ENCODE measurements around the gene UNC5B.

DNA sequence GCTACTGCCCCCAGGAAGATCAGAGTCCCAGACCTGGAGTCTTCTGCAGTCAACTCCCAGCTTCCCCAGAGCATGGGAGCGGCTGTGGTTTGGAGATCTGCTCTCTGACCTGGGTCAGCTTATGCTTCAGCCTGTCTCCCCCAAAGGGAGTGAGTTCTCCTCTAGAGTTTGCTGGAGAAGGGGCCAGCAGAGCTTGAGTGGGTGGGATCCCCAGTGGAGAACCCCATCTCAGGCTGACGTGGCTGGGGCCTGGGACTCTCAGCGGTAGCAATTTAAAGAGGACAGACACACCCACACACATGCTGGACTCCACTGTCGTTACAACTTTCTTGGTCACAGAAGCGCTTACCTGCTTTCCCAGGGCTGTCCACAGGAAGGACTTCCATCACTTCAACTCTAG is 6.3 kb downstream of the UNC5B start:
- TF ChIP-seq, protein P1, sequence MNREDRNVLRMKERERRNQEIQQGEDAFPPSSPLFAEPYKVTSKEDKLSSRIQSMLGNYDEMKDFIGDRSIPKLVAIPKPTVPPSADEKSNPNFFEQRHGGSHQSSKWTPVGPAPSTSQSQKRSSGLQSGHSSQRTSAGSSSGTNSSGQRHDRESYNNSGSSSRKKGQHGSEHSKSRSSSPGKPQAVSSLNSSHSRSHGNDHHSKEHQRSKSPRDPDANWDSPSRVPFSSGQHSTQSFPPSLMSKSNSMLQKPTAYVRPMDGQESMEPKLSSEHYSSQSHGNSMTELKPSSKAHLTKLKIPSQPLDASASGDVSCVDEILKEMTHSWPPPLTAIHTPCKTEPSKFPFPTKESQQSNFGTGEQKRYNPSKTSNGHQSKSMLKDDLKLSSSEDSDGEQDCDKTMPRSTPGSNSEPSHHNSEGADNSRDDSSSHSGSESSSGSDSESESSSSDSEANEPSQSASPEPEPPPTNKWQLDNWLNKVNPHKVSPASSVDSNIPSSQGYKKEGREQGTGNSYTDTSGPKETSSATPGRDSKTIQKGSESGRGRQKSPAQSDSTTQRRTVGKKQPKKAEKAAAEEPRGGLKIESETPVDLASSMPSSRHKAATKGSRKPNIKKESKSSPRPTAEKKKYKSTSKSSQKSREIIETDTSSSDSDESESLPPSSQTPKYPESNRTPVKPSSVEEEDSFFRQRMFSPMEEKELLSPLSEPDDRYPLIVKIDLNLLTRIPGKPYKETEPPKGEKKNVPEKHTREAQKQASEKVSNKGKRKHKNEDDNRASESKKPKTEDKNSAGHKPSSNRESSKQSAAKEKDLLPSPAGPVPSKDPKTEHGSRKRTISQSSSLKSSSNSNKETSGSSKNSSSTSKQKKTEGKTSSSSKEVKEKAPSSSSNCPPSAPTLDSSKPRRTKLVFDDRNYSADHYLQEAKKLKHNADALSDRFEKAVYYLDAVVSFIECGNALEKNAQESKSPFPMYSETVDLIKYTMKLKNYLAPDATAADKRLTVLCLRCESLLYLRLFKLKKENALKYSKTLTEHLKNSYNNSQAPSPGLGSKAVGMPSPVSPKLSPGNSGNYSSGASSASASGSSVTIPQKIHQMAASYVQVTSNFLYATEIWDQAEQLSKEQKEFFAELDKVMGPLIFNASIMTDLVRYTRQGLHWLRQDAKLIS (CRISPR knock-in tag; IDR thresholded peaks at IDR 0.05; ENCODE audit: borderline replicate concordance) = no peak
- TF ChIP-seq CREB1 (CRISPR knock-in tag; IDR thresholded peaks at IDR 0.05) (no peak), ZNF232 (CRISPR knock-in tag; IDR thresholded peaks at IDR 0.05) (no peak), NR3C1 (CRISPR knock-in tag; conservative IDR thresholded peaks at IDR 0.05; ENCODE audit: low read depth) (no peak), JUN (CRISPR knock-in tag; IDR thresholded peaks at IDR 0.05) (no peak)
- TF ChIP-seq, protein P2, sequence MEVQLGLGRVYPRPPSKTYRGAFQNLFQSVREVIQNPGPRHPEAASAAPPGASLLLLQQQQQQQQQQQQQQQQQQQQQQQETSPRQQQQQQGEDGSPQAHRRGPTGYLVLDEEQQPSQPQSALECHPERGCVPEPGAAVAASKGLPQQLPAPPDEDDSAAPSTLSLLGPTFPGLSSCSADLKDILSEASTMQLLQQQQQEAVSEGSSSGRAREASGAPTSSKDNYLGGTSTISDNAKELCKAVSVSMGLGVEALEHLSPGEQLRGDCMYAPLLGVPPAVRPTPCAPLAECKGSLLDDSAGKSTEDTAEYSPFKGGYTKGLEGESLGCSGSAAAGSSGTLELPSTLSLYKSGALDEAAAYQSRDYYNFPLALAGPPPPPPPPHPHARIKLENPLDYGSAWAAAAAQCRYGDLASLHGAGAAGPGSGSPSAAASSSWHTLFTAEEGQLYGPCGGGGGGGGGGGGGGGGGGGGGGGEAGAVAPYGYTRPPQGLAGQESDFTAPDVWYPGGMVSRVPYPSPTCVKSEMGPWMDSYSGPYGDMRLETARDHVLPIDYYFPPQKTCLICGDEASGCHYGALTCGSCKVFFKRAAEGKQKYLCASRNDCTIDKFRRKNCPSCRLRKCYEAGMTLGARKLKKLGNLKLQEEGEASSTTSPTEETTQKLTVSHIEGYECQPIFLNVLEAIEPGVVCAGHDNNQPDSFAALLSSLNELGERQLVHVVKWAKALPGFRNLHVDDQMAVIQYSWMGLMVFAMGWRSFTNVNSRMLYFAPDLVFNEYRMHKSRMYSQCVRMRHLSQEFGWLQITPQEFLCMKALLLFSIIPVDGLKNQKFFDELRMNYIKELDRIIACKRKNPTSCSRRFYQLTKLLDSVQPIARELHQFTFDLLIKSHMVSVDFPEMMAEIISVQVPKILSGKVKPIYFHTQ (CRISPR knock-in tag; IDR thresholded peaks at IDR 0.05) = no peak
- TF ChIP-seq, protein P3, sequence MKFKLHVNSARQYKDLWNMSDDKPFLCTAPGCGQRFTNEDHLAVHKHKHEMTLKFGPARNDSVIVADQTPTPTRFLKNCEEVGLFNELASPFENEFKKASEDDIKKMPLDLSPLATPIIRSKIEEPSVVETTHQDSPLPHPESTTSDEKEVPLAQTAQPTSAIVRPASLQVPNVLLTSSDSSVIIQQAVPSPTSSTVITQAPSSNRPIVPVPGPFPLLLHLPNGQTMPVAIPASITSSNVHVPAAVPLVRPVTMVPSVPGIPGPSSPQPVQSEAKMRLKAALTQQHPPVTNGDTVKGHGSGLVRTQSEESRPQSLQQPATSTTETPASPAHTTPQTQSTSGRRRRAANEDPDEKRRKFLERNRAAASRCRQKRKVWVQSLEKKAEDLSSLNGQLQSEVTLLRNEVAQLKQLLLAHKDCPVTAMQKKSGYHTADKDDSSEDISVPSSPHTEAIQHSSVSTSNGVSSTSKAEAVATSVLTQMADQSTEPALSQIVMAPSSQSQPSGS (CRISPR knock-in tag; IDR thresholded peaks at IDR 0.05; ENCODE audit: borderline replicate concordance, low read depth) = no peak
- TF ChIP-seq, protein P4, sequence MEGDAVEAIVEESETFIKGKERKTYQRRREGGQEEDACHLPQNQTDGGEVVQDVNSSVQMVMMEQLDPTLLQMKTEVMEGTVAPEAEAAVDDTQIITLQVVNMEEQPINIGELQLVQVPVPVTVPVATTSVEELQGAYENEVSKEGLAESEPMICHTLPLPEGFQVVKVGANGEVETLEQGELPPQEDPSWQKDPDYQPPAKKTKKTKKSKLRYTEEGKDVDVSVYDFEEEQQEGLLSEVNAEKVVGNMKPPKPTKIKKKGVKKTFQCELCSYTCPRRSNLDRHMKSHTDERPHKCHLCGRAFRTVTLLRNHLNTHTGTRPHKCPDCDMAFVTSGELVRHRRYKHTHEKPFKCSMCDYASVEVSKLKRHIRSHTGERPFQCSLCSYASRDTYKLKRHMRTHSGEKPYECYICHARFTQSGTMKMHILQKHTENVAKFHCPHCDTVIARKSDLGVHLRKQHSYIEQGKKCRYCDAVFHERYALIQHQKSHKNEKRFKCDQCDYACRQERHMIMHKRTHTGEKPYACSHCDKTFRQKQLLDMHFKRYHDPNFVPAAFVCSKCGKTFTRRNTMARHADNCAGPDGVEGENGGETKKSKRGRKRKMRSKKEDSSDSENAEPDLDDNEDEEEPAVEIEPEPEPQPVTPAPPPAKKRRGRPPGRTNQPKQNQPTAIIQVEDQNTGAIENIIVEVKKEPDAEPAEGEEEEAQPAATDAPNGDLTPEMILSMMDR (IDR thresholded peaks at IDR 0.05) = no peak
- TF ChIP-seq, protein P5, sequence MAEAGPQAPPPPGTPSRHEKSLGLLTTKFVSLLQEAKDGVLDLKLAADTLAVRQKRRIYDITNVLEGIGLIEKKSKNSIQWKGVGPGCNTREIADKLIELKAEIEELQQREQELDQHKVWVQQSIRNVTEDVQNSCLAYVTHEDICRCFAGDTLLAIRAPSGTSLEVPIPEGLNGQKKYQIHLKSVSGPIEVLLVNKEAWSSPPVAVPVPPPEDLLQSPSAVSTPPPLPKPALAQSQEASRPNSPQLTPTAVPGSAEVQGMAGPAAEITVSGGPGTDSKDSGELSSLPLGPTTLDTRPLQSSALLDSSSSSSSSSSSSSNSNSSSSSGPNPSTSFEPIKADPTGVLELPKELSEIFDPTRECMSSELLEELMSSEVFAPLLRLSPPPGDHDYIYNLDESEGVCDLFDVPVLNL (CRISPR knock-in tag; IDR thresholded peaks at IDR 0.05; ENCODE audit: borderline replicate concordance, low read depth) = no peak
- TF ChIP-seq, protein P6, sequence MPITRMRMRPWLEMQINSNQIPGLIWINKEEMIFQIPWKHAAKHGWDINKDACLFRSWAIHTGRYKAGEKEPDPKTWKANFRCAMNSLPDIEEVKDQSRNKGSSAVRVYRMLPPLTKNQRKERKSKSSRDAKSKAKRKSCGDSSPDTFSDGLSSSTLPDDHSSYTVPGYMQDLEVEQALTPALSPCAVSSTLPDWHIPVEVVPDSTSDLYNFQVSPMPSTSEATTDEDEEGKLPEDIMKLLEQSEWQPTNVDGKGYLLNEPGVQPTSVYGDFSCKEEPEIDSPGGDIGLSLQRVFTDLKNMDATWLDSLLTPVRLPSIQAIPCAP (CRISPR knock-in tag; IDR thresholded peaks at IDR 0.05) = no peak
- TF ChIP-seq, protein P7, sequence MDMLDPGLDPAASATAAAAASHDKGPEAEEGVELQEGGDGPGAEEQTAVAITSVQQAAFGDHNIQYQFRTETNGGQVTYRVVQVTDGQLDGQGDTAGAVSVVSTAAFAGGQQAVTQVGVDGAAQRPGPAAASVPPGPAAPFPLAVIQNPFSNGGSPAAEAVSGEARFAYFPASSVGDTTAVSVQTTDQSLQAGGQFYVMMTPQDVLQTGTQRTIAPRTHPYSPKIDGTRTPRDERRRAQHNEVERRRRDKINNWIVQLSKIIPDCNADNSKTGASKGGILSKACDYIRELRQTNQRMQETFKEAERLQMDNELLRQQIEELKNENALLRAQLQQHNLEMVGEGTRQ (CRISPR knock-in tag; IDR thresholded peaks at IDR 0.05) = no peak

Data from WTC11 (cell line).